GM12891 (cell line): ENCODE measurements around the gene PTPRT.

ENCODE experiments used
- DNase-seq: peaks from one replicate; pipeline ENCODE4 v3.0.0; 2011; ENCODE audit warnings: low spot score; ENCODE audit not compliant: insufficient read length
- FAIRE-seq: peaks from 2 replicates; lab custom pipeline; 2011; peaks lifted over from hg19 to GRCh38; lab: Jason Lieb, UNC
- PAX5 ChIP-seq: IDR thresholded peaks from 2 replicates; pipeline ENCODE4 v1.6.1; 2011; ENCODE audit warnings: low read length, moderate library complexity, mild to moderate bottlenecking; ENCODE audit not compliant: insufficient read depth, severe bottlenecking
- POLR2A ChIP-seq: IDR thresholded peaks from 2 replicates; pipeline ENCODE4 v1.6.1; 2011; ENCODE audit warnings: low read depth, low read length, control low read depth
- POLR2AphosphoS5 ChIP-seq: IDR thresholded peaks from 2 replicates; pipeline ENCODE4 v1.6.1; 2011; ENCODE audit warnings: low read depth, low read length, control low read depth
- POU2F2 ChIP-seq: IDR thresholded peaks from 2 replicates; pipeline ENCODE4 v1.6.1; 2011; ENCODE audit warnings: low read depth, mild to moderate bottlenecking, control low read depth, low read length, moderate library complexity
- SPI1 ChIP-seq: IDR thresholded peaks from 2 replicates; pipeline ENCODE4 v1.6.1; 2011; ENCODE audit warnings: low read depth, low read length, control low read depth
- TAF1 ChIP-seq: IDR thresholded peaks from 2 replicates; pipeline ENCODE4 v1.6.1; 2011; ENCODE audit warnings: low read depth, low read length, control low read depth

Gene PTPRT

GRCh38 chr20:43124241-43124640, 65.5 kb downstream of the PTPRT start:
- DNase-seq (no peak), FAIRE-seq (no peak)
- TF ChIP-seq POLR2AphosphoS5, result no peak
- TF ChIP-seq TAF1, result no peak
- no peak for TF ChIP-seq SPI1
- TF ChIP-seq POLR2A, result no peak
- TF ChIP-seq POU2F2, result no peak
- TF ChIP-seq PAX5, result no peak

DNA sequence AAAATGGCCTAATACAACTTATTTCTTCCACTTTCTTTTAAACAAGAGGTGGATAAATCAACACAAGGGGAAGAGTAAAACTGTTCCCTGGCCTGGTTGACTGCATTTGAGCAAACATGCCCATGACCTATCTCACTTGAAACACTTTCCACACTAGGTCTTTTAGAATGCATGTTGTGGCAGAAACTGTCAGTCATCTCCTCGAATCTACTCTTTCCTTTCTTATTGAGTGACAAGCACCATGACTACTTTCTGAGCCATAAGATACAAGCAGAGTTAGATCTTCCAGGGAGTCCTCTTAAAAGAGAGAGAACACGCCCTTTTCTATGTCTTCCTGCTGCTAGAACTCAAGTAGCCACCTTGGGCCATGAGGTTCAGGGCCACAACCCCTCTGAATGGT, 66.5 kb downstream of the PTPRT start:
- TF ChIP-seq SPI1 (no peak), POLR2AphosphoS5 (no peak), PAX5 (no peak), POLR2A (no peak), POU2F2 (no peak), TAF1 (no peak)
- no peak for FAIRE-seq
- DNase-seq, result no peak

- FAIRE-seq (no peak), DNase-seq (no peak)
- TF ChIP-seq PAX5 (no peak), POLR2A (no peak), SPI1 (no peak), POLR2AphosphoS5 (no peak), POU2F2 (no peak), TAF1 (no peak)
These were observed 70.0 kb downstream of the PTPRT start for GRCh38 chr20:43119720-43120119.

DNA sequence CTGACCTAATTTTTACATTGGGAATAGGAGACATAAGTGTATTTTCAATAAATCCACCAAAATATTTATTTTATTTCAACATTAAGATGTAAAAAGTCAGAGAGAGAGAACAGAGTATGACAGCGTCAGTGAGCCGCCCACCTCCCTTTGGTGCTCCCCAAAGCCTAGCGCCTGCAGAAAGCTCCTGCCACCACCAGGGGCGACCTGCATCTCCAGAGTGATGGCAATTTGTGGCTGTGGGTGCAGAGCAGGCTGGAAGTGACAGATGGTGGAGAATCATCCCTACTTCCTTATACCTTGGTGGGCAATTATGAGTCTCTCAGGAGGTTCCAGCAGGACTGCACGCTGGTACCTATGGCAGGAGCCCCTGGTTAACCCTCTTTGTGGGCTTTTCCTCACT, 87.3 kb downstream of the PTPRT start:
- TF ChIP-seq POLR2AphosphoS5 (no peak), SPI1 (no peak), PAX5 (no peak), TAF1 (no peak), POLR2A (no peak), POU2F2 (no peak)
- DNase-seq (no peak), FAIRE-seq (no peak)

DNA sequence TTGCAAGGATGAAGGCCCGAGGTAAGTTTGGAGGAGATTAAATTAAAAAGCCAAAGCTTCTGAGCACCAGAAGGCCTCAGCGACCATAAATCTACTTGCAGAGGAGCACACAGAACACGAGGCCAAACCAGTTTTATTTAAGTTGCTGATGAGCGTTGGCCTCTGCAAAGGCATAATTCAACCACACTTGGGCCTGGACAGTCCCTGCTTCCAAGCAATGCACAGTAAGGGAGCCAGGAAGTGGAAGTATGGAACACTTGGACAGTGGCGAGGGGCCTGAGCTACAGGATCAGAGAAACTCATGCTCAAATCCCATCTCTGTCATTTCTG, 92.8 kb downstream of the PTPRT start:
- no peak for DNase-seq
- TF ChIP-seq POLR2AphosphoS5 (no peak), SPI1 (no peak), PAX5 (no peak), POU2F2 (no peak), TAF1 (no peak), POLR2A (no peak)
- no peak for FAIRE-seq

DNA sequence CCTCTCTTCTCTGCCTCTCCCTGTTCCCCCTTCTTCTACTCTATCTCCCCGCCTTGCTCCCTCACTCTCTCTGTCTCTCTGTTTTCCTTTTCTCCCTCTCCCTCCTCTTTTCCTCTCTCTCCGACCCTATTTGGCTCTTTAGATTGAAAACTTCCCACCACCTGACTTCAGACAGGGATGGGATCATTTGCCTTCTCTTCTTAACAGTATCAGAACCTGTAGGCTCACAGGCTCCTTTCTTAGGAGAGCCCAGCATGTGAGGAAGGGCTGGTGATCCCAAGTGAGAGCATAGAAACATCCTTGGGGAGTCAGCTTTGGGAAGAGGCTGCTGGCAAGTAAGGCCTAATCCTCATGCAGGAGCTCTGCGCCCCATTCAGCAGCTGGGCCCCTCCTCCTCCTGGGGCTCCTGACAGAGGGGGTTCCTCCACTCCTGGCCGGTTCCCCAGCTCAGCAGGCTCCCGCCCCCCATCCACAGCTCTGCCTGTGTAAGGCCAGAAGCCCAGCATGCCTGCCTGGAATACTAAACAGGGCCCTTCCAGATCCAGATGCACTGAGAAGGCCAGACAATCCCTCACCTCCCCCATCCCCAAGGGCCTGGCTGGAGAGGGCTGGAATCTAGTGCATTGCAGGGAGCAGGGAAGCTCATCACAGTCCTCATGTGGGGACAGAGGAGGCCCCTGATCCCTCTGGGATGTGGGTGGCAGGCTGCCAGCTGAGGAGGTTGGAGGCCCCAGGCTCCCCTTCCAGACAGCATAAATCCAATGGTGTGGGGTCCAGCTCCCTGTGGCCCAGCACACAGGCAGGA, 93.4 kb downstream of the PTPRT start:
- no peak for DNase-seq
- FAIRE-seq, result no peak

DNA sequence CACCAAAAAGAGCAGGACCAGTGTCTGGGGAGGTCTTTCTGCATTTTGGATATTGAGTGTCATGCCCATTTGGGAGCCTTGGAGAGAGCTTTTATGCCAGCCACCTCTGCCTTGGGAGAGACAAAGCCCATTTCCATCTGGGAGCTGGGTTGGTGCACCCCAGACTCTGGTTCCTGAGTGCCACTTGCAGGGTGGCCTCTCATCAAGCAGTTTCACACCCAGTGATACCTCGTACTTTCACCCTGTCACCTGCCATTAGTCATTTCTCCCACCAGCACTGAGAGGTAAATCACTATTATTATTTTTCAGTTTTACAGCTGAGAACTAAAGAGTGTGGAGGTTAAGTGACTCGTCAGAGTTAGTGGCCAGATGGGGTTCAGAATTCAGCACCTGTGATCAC, 94.7 kb downstream of the PTPRT start:
- FAIRE-seq (no peak), DNase-seq (no peak)
- no peak for TF ChIP-seq SPI1
- TF ChIP-seq POLR2AphosphoS5, result no peak
- TF ChIP-seq TAF1, result no peak
- TF ChIP-seq POU2F2, result no peak
- TF ChIP-seq PAX5, result no peak
- no peak for TF ChIP-seq POLR2A

More for the DNA sequence above, 93.4 kb downstream of the PTPRT start:
- no peak for TF ChIP-seq TAF1
- no peak for TF ChIP-seq POLR2AphosphoS5
- no peak for TF ChIP-seq PAX5
- TF ChIP-seq POLR2A, result no peak
- no peak for TF ChIP-seq POU2F2
- TF ChIP-seq SPI1, result no peak

DNA sequence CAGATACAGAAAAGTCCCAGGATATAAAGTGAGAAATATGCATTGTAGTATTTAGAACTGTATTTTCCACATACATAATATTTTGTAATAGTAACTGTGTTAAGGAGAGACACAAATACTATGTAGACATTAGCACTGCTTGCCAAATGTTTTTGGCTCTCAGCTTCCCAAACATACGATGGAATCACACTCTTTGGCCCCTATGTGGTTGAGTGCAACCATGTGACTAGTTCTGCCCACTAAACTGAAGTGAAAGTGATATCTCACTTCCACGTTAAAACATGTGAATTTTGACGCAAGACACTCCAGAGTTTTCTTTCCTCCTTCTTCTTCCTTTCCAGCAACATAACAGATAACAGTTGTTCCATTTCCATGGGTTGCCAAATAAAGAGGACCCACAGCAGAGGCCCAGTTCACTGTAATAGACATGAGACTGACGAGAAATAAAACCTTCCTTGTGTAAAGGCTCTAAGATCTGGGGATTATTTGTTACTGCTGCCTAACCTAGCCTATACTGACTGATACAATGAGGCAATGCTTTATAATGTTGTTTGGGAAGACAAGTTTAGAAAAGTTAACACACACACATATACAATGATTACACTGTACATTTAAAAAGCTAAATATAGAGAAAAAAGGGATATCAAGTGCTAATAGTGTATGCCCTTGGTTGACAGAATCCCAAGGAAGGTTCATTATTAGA, 97.2 kb downstream of the PTPRT start:
- DNase-seq (no peak), FAIRE-seq (no peak)
- TF ChIP-seq PAX5 (no peak), SPI1 (no peak), POLR2AphosphoS5 (no peak), POU2F2 (no peak), POLR2A (no peak), TAF1 (no peak)

DNA sequence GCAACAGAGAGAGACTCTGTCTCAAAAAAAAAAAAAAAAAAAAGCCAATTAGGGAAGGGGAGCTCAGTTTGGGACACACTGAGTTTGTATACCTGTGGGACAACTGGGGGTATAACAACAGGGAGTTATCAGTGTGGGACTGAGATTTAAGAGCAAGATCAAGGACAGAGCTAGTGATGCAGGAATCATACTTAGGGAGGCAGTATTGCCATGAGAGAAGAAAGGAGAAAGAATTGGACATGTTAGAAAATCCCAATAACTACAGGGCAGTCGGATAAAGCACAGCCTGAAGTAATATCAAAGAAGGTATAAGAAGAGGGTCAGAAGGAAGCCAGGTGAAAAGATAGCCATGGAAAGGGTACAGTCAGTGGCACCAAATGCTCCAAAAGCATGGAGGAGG, 121.2 kb downstream of the PTPRT start:
- DNase-seq, result no peak
- FAIRE-seq, result no peak
- TF ChIP-seq POLR2AphosphoS5 (no peak), TAF1 (no peak), POU2F2 (no peak), SPI1 (no peak)

GRCh38 chr20:43066125-43066524, 123.6 kb downstream of the PTPRT start:
- FAIRE-seq, result no peak
- DNase-seq, result no peak
- TF ChIP-seq POLR2A (no peak), POLR2AphosphoS5 (no peak), POU2F2 (no peak)
